ENCODE measurements around the gene PCDH12. TPM values are rescaled to one million over a fixed set of nuclear protein-coding genes. Genes with fewer than 3 reads are reported as not detected.

The PCDH12 gene
- total RNA-seq, 1 donor from 2014 or later, result 7.6 TPM

- peaks cover 88% of the 10 kb centered on the region for H3K4me1 ChIP-seq
- no peak overlapping the region for H3K27ac ChIP-seq (replicated peaks)
- no peak for TF ChIP-seq CTCF (IDR thresholded peaks at IDR 0.05; ENCODE audit: borderline replicate concordance)
- H3K9me3 ChIP-seq (replicated peaks), result no peaks in the 10 kb centered on the region
- intact Hi-C loops (cut with micrococcal nuclease), result no loop called here
- no peak overlapping the region for H3K4me3 ChIP-seq
- no peak for DNase-seq
- H3K27me3 ChIP-seq (ENCODE audit: low read depth), result no peaks in the 10 kb centered on the region
- H3K36me3 ChIP-seq, result peaks cover 72% of the 10 kb centered on the region
Measured at GRCh38 chr5:141973871-141974595, 16.0 kb upstream of the PCDH12 start.

GRCh38 chr5:141969783-141970771, 12.1 kb upstream of the PCDH12 start:
- peak overlapping the region; percentile 89 for H3K4me3 ChIP-seq
- intact Hi-C loops (cut with micrococcal nuclease), result loop anchor here (10.0 kb wide), 1 partner anchor 55 kb away; no protein-coding TSS in a partner anchor
- H3K27me3 ChIP-seq (ENCODE audit: low read depth), result no peaks in the 10 kb centered on the region
- peaks cover 45% of the 10 kb centered on the region for H3K36me3 ChIP-seq
- TF ChIP-seq CTCF (IDR thresholded peaks at IDR 0.05; ENCODE audit: borderline replicate concordance), result no peak
- H3K9me3 ChIP-seq (replicated peaks), result no peaks in the 10 kb centered on the region
- peaks cover 58% of the 10 kb centered on the region for H3K4me1 ChIP-seq
- peak overlapping the region; percentile 99 for H3K27ac ChIP-seq (replicated peaks)
- no peak for DNase-seq

GRCh38 chr5:141968914-141969608, 11.1 kb upstream of the PCDH12 start, which contains the start of gene RNF14:
Gene RNF14 (plus strand): TSS chr5:141969105. CDS start chr5:141973589, 4,484 bp downstream.
- peak; percentile 98 for TF ChIP-seq CTCF (IDR thresholded peaks at IDR 0.05; ENCODE audit: borderline replicate concordance)
- no peaks in the 10 kb centered on the region for H3K27me3 ChIP-seq (ENCODE audit: low read depth)
- H3K4me1 ChIP-seq, result peaks cover 48% of the 10 kb centered on the region
- H3K4me3 ChIP-seq, result peak within 1 kb of the TSS; percentile 89
- intact Hi-C loops (cut with micrococcal nuclease), result loop anchor here (10.0 kb wide), 1 partner anchor 54 kb away; no protein-coding TSS in a partner anchor
- DNase-seq, result peak; percentile 94
- H3K27ac ChIP-seq (replicated peaks), result peak within 1 kb of the TSS; percentile 99
- H3K36me3 ChIP-seq, result peaks cover 35% of the 10 kb centered on the region
- no peaks in the 10 kb centered on the region for H3K9me3 ChIP-seq (replicated peaks)

GRCh38 chr5:141966963-141967333, 8.9 kb upstream of the PCDH12 start:
- H3K4me3 ChIP-seq, result no peak overlapping the region
- H3K4me1 ChIP-seq, result peaks cover 36% of the 10 kb centered on the region
- peaks cover 14% of the 10 kb centered on the region for H3K36me3 ChIP-seq
- no peak for DNase-seq
- no peaks in the 10 kb centered on the region for H3K9me3 ChIP-seq (replicated peaks)
- TF ChIP-seq CTCF (IDR thresholded peaks at IDR 0.05; ENCODE audit: borderline replicate concordance), result no peak
- no peaks in the 10 kb centered on the region for H3K27me3 ChIP-seq (ENCODE audit: low read depth)
- intact Hi-C loops (cut with micrococcal nuclease), result loop anchor here (10.0 kb wide), 1 partner anchor 52 kb away; no protein-coding TSS in a partner anchor
- H3K27ac ChIP-seq (replicated peaks), result no peak overlapping the region

Data from left ventricle myocardium inferior (tissue), 1 donor.